WERI-Rb-1 (cell line): ENCODE data around the gene TTC36.
"Not testable (repeated sequence)": the region's sequence is repeated elsewhere in the genome, so short reads cannot be mapped to it uniquely, and the experiment has no call there.

Experiments used
- DNase-seq: peaks from one replicate; pipeline ENCODE4 v3.0.0-alpha.2; 2020
- H3K27ac ChIP-seq: fragments of 250-450 bp; sonication (Bioruptor Pico); 2 replicates; pipeline ENCODE4 v1.5.1; 2020; ENCODE audit warnings: mild to moderate bottlenecking, moderate library complexity
- H3K27me3 ChIP-seq: fragments of 250-450 bp; sonication (Bioruptor Pico); 2 replicates; pipeline ENCODE4 v1.5.1; 2021; ENCODE audit warnings: mild to moderate bottlenecking, low read depth, moderate library complexity; ENCODE audit not compliant: insufficient read depth, severe bottlenecking
- H3K36me3 ChIP-seq: fragments of 250-450 bp; sonication (Bioruptor Pico); 2 replicates; pipeline ENCODE4 v1.5.1; 2020; ENCODE audit warnings: mild to moderate bottlenecking, moderate library complexity
- H3K4me3 ChIP-seq: 2 replicates; pipeline ENCODE4 v1.5.1; 2011; ENCODE audit warnings: low read depth, mild to moderate bottlenecking, control low read depth, low read length
- H3K9me3 ChIP-seq: fragments of 250-450 bp; sonication (Bioruptor Pico); 2 replicates; pipeline ENCODE4 v1.5.1; 2021; ENCODE audit warnings: mild to moderate bottlenecking, moderate library complexity; ENCODE audit not compliant: severe bottlenecking
- CTCF ChIP-seq: IDR thresholded peaks from 2 replicates; pipeline ENCODE4 v1.5.1; 2011; ENCODE audit warnings: low read depth, mild to moderate bottlenecking, control low read depth, inconsistent platforms, low read length

Gene TTC36

GRCh38 chr11:118565051-118565450 lies 37.8 kb downstream of the TTC36 start:
- TF ChIP-seq CTCF: no peak
- Histone ChIP-seq H3K36me3 (no peaks in the 10 kb centered on the region), H3K27me3 (no peaks in the 10 kb centered on the region), H3K27ac (no peak overlapping the region), H3K9me3 (no peaks in the 10 kb centered on the region), H3K4me3 (no peak overlapping the region)
- DNase-seq: no peak

- no peaks in the 10 kb centered on the region for H3K27me3 ChIP-seq
Observed at GRCh38 chr11:118569670-118570069, 42.4 kb downstream of the TTC36 start.

GRCh38 chr11:118570787-118571186 lies 43.5 kb downstream of the TTC36 start:
- Histone ChIP-seq H3K36me3 (peaks cover 2% of the 10 kb centered on the region), H3K27ac (no peak overlapping the region), H3K9me3 (no peaks in the 10 kb centered on the region), H3K4me3 (no peak overlapping the region), H3K27me3 (no peaks in the 10 kb centered on the region)
- DNase-seq: no peak
- TF ChIP-seq CTCF: no peak

More at GRCh38 chr11:118569670-118570069, 42.4 kb downstream of the TTC36 start:
- DNase-seq: no peak
- H3K27ac ChIP-seq: no peak overlapping the region
- peaks cover 2% of the 10 kb centered on the region for H3K36me3 ChIP-seq
- no peak overlapping the region for H3K4me3 ChIP-seq
- TF ChIP-seq CTCF: no peak
- H3K9me3 ChIP-seq: no peaks in the 10 kb centered on the region

- not testable (repeated sequence) for DNase-seq, H3K36me3 ChIP-seq, H3K9me3 ChIP-seq, H3K27me3 ChIP-seq
- Histone ChIP-seq H3K27ac (peak overlapping the region; percentile 98), H3K4me3 (peak overlapping the region; percentile 97)
Observed at GRCh38 chr11:118571701-118572060, 44.4 kb downstream of the TTC36 start.

GRCh38 chr11:118572061-118572980 lies 45.0 kb downstream of the TTC36 start, which contains the start of gene ARCN1:
Gene ARCN1, plus strand, starts transcription at chr11:118572409. Its CDS starts 139 bp downstream, at chr11:118572548.
- H3K4me3 ChIP-seq: peak within 1 kb of the TSS; percentile 97
- H3K27me3 ChIP-seq: no peaks in the 10 kb centered on the region
- peaks cover 5% of the 10 kb centered on the region for H3K36me3 ChIP-seq
- peak within 1 kb of the TSS; percentile 98 for H3K27ac ChIP-seq
- peak; percentile 80 for DNase-seq
- H3K9me3 ChIP-seq: no peaks in the 10 kb centered on the region
- no peak for TF ChIP-seq CTCF

- Histone ChIP-seq H3K36me3 (peaks cover 9% of the 10 kb centered on the region), H3K9me3 (no peaks in the 10 kb centered on the region), H3K27me3 (no peaks in the 10 kb centered on the region), H3K4me3 (peak overlapping the region; percentile 97), H3K27ac (peak overlapping the region; percentile 98)
- no peak for TF ChIP-seq CTCF
- DNase-seq: no peak
Observed at GRCh38 chr11:118572981-118573550, 45.8 kb downstream of the TTC36 start.
